OCI-LY1 (cell line): ENCODE results near the gene ZCCHC3.

Experiments used
- CTCF ChIP-seq: fragments of 200-600 bp; sonication (generic), shearing (Covaris generic); IDR thresholded peaks from 2 replicates; pipeline ENCODE4 v1.5.1; 2017; ENCODE audit warnings: mild to moderate bottlenecking, antibody characterized with exemption, low read length, moderate library complexity, mixed read lengths
- EZH2 ChIP-seq: fragments of 200-600 bp; sonication (generic), shearing (Covaris generic); IDR thresholded peaks from 2 replicates; pipeline ENCODE4 v1.8.0; 2017; ENCODE audit warnings: borderline replicate concordance, mixed run types, mild to moderate bottlenecking, antibody characterized with exemption, low read length, moderate library complexity, mixed read lengths

GRCh38 chr20:327186-328026, 30.0 kb downstream of the ZCCHC3 start:
- no peak for TF ChIP-seq CTCF
- TF ChIP-seq EZH2: no peak
